HEK293 (cell line): ENCODE data around the gene DIP2A.

Experiments
- CTCF ChIP-seq: fragments of 450-650 bp; formaldehyde crosslinking; IDR thresholded peaks from 2 replicates; pipeline ENCODE4 v1.5.1; 2016; ENCODE audit warnings: missing biosample characterization, missing genetic modification characterization
- ZBTB11 ChIP-seq: fragments of 450-650 bp; formaldehyde crosslinking; conservative IDR thresholded peaks from 2 replicates; pipeline ENCODE4 v1.5.1; 2016; ENCODE audit warnings: low read depth, missing biosample characterization, missing genetic modification characterization
- ZBTB26 ChIP-seq: fragments of 450-650 bp; formaldehyde crosslinking; optimal IDR thresholded peaks from 2 replicates; pipeline ENCODE3; 2016; ENCODE audit warnings: missing biosample characterization, mild to moderate bottlenecking, missing genetic modification characterization

- TF ChIP-seq CTCF (tag by site-specific recombination), result no peak
- TF ChIP-seq ZBTB11 (tag by site-specific recombination), result no peak
- TF ChIP-seq ZBTB26 (tag by site-specific recombination), result no peak
These were observed 22.1 kb upstream of the DIP2A start for GRCh38 chr21:46436621-46437020.
